Smooth muscle cell (in vitro differentiated cells): ENCODE results near the gene CCL26. TPM values are rescaled to one million over a fixed set of nuclear protein-coding genes. Genes with fewer than 3 reads are reported as not detected.
A peak's percentile ranks its signal among the peaks of the same experiment; 100 is the strongest.

Experiments
- DNase-seq: peaks from one replicate; lab custom pipeline; 2025; ENCODE audit not compliant: unreplicated experiment; lab: John Stamatoyannopoulos, UW
- H2AFZ ChIP-seq: fragments of 200-600 bp; sonication (generic); 2 replicates; pipeline ENCODE4 v1.6.0; 2016; ENCODE audit warnings: antibody characterized with exemption, low read depth, mild to moderate bottlenecking
- H3F3A ChIP-seq: fragments of 200-600 bp; sonication (generic); 2 replicates; pipeline ENCODE4 v1.6.0; 2017; ENCODE audit warnings: antibody characterized with exemption, low read depth
- H3K27ac ChIP-seq: fragments of 200-600 bp; sonication (generic); 2 replicates; pipeline ENCODE4 v1.5.1; 2016; ENCODE audit warnings: low read depth, mild to moderate bottlenecking
- H3K27me3 ChIP-seq: fragments of 200-600 bp; sonication (generic); 2 replicates; pipeline ENCODE4 v1.6.1; 2016; ENCODE audit warnings: low read depth, mild to moderate bottlenecking
- H3K36me3 ChIP-seq: fragments of 200-600 bp; sonication (generic); 2 replicates; pipeline ENCODE4 v1.5.1; 2016; ENCODE audit warnings: low read depth
- H3K4me1 ChIP-seq: fragments of 200-600 bp; sonication (generic); 2 replicates; pipeline ENCODE4 v1.5.1; 2016; ENCODE audit warnings: low read depth
- H3K4me2 ChIP-seq: fragments of 200-600 bp; sonication (generic); 2 replicates; pipeline ENCODE4 v1.6.0; 2016; ENCODE audit warnings: mild to moderate bottlenecking
- H3K4me3 ChIP-seq: fragments of 200-600 bp; sonication (generic); 2 replicates; pipeline ENCODE4 v1.5.1; 2016; ENCODE audit warnings: mild to moderate bottlenecking
- H3K79me2 ChIP-seq: fragments of 200-600 bp; sonication (generic); 2 replicates; pipeline ENCODE4 v1.6.0; 2016; ENCODE audit warnings: low read depth, mild to moderate bottlenecking
- H3K9ac ChIP-seq: fragments of 200-600 bp; sonication (generic); 2 replicates; pipeline ENCODE4 v1.6.0; 2016; ENCODE audit warnings: low read depth
- H3K9me3 ChIP-seq: fragments of 200-600 bp; sonication (generic); replicated peaks from 2 replicates; pipeline ENCODE4 v1.5.1; 2016; ENCODE audit warnings: low read depth
- H4K20me1 ChIP-seq: fragments of 200-600 bp; sonication (generic); 2 replicates; pipeline ENCODE4 v1.6.0; 2016; ENCODE audit warnings: low read depth
- CTCF ChIP-seq: fragments of 200-600 bp; sonication (generic); IDR thresholded peaks from 2 replicates; pipeline ENCODE4 v1.5.1; 2017; ENCODE audit warnings: borderline replicate concordance, mild to moderate bottlenecking, antibody characterized with exemption; ENCODE audit not compliant: insufficient read depth, poor library complexity, severe bottlenecking
- WGBS: methylation state at CpG from one replicate; pipeline ENCODE4 v1.1.7; 2016; ENCODE audit warnings: low lambda C conversion rate; 5-methylcytosine and 5-hydroxymethylcytosine counted together
- polyA plus RNA-seq: library from polyadenylated mRNA; unstranded; fragments of >200 nt; fragmentation: Nextera tagmentation; extraction: Ambion mirVana; gene quantifications from 2 replicates; pipeline ENCODE4 v1.2.1, GENCODE V29; 2016
- total RNA-seq: library from RNA; depleted of rRNA; stranded (reverse); fragments of >200 nt; gene quantifications from 2 replicates; pipeline ENCODE4 v1.2.3, GENCODE V29; 2014

CCL26 gene
- total and polyA plus RNA-seq, 2 experiments from 2014 or later, result 1.2 TPM; not detected in 1

DNA sequence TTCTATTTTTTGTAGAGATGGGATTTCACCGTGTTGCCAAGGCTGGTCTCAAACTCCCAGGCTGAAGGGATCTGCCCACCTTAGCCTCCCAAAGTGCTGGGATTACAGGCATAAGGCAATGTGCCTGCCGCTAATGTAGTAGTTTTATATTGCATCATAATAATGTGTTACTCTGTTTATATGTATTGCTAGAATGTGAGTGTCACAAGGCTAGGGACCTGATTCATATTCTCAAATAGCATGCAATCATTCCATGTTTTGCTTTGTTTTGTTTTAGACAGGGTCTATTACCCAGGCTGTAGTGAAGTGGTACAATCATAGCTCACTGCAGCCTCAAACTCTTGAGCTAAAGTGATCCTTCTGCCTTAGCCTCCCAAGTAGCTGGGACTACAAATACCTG lies 13.5 kb downstream of the CCL26 start:
- Histone ChIP-seq H3K4me3 (no peak overlapping the region), H3F3A (peaks cover under 1% of the 10 kb centered on the region), H3K9me3 (no peaks in the 10 kb centered on the region), H3K9ac (no peak overlapping the region), H3K27me3 (no peaks in the 10 kb centered on the region), H3K4me1 (no peaks in the 10 kb centered on the region), H4K20me1 (no peaks in the 10 kb centered on the region), H2AFZ (no peak overlapping the region), H3K79me2 (no peaks in the 10 kb centered on the region), H3K36me3 (no peaks in the 10 kb centered on the region), H3K4me2 (no peak overlapping the region), H3K27ac (no peak overlapping the region)
- DNase-seq, result no peak
- TF ChIP-seq CTCF, result no peak
- WGBS, result 91% methylated on average over 2 of the region's 2 CpGs

DNA sequence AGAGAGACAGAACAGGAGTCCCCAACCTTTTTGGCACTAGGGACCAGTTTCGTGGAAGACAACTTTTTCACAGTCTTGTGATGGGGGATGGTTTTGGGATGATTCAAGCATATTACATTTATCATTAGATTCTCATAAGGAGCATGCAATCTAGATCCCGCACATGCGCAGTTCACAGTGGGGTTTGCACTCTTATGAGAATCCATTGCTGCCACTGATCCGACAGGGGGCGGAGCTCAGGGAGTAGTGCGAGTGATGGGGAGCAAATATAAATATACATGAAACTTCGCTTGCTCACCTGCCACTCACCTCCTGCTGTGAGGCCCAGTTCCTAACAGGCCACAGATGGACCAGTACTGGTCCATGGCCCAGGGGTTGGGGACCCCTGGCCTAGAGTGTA lies 14.2 kb downstream of the CCL26 start:
- peaks cover 3% of the 10 kb centered on the region for H3F3A ChIP-seq
- H3K36me3 ChIP-seq, result no peaks in the 10 kb centered on the region
- no peaks in the 10 kb centered on the region for H3K9me3 ChIP-seq
- no peak for TF ChIP-seq CTCF
- no peaks in the 10 kb centered on the region for H3K4me1 ChIP-seq
- no peak overlapping the region for H2AFZ ChIP-seq
- H4K20me1 ChIP-seq, result no peaks in the 10 kb centered on the region
- no peak overlapping the region for H3K4me2 ChIP-seq
- no peak overlapping the region for H3K9ac ChIP-seq
- H3K4me3 ChIP-seq, result no peak overlapping the region
- 97% methylated on average over 7 of the region's 7 CpGs for WGBS
- H3K27me3 ChIP-seq, result no peaks in the 10 kb centered on the region
- H3K79me2 ChIP-seq, result no peaks in the 10 kb centered on the region
- no peak overlapping the region for H3K27ac ChIP-seq
- no peak for DNase-seq

- peaks cover 3% of the 10 kb centered on the region for H3F3A ChIP-seq
- no peaks in the 10 kb centered on the region for H3K9me3 ChIP-seq
- peak; percentile 48 for TF ChIP-seq CTCF
- no peaks in the 10 kb centered on the region for H3K27me3 ChIP-seq
- H3K4me1 ChIP-seq, result no peaks in the 10 kb centered on the region
- H3K4me2 ChIP-seq, result no peak overlapping the region
- WGBS, result 83% methylated on average over 6 of the region's 6 CpGs
- no peak overlapping the region for H3K4me3 ChIP-seq
- H2AFZ ChIP-seq, result no peak overlapping the region
- H4K20me1 ChIP-seq, result no peaks in the 10 kb centered on the region
- DNase-seq, result no peak
- H3K79me2 ChIP-seq, result no peaks in the 10 kb centered on the region
- H3K9ac ChIP-seq, result no peak overlapping the region
- H3K27ac ChIP-seq, result no peak overlapping the region
- H3K36me3 ChIP-seq, result no peaks in the 10 kb centered on the region
Measured at GRCh38 chr7:75756991-75757676, 14.9 kb downstream of the CCL26 start.
